ENCODE results near the gene HLA-DMB. TPM values are rescaled to one million over a fixed set of nuclear protein-coding genes. Genes with fewer than 3 reads are reported as not detected.
A peak's percentile ranks its signal among the peaks of the same experiment; 100 is the strongest.

The HLA-DMB gene
- total RNA-seq, 1 experiment from 2014 or later = 1.1 TPM

DNA sequence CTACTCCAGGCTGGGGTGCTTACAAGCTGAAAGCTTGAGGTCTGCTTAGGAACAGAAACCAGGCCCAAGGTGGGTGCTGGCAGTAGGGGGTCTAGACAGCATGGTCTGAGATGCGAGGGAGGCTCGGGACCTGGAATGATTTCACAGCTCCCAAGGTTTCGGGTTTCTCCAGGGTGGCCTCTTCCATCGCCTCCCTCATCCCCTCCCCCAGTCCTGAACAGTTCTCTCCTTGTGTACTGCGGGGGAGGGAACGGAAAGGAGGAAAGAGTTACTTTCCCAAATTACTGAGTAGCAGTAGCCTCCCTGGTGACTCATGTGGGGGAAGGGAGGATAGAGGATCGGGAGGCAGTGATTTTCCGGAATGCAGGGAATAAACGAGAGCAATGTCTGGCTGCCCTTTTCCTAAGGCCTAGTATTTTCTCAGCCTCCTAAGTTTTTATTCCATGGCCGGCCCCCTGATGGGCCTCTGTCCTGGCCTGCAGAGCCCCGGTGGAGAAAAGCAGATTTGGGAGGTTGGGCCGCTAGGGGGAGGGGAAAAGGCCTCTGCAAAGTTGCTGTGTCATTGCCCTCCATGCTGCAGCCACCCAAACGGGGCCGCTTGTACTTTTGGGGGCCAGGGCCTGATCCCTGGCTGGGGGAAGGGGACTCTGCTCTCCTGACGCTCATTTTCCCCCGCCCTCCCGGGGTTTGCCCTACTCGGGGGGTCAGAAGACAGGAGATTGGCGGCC, 29.0 kb upstream of the HLA-DMB start (continued):
- no peak for TF ChIP-seq ETV6 (CRISPR knock-in tag; IDR thresholded peaks at IDR 0.05)
- TF ChIP-seq SMAD3 (CRISPR knock-in tag; IDR thresholded peaks at IDR 0.05; ENCODE audit: borderline replicate concordance) = 0 out of 2 replicates have a peak, but pooled peaks have one; percentile 37
- TF ChIP-seq, protein P1, sequence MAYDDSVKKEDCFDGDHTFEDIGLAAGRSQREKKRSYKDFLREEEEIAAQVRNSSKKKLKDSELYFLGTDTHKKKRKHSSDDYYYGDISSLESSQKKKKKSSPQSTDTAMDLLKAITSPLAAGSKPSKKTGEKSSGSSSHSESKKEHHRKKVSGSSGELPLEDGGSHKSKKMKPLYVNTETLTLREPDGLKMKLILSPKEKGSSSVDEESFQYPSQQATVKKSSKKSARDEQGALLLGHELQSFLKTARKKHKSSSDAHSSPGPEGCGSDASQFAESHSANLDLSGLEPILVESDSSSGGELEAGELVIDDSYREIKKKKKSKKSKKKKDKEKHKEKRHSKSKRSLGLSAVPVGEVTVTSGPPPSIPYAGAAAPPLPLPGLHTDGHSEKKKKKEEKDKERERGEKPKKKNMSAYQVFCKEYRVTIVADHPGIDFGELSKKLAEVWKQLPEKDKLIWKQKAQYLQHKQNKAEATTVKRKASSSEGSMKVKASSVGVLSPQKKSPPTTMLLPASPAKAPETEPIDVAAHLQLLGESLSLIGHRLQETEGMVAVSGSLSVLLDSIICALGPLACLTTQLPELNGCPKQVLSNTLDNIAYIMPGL (CRISPR knock-in tag; IDR thresholded peaks at IDR 0.05) = 0 out of 2 replicates have a peak, but pooled peaks have one; percentile 47
- TF ChIP-seq, protein P2, sequence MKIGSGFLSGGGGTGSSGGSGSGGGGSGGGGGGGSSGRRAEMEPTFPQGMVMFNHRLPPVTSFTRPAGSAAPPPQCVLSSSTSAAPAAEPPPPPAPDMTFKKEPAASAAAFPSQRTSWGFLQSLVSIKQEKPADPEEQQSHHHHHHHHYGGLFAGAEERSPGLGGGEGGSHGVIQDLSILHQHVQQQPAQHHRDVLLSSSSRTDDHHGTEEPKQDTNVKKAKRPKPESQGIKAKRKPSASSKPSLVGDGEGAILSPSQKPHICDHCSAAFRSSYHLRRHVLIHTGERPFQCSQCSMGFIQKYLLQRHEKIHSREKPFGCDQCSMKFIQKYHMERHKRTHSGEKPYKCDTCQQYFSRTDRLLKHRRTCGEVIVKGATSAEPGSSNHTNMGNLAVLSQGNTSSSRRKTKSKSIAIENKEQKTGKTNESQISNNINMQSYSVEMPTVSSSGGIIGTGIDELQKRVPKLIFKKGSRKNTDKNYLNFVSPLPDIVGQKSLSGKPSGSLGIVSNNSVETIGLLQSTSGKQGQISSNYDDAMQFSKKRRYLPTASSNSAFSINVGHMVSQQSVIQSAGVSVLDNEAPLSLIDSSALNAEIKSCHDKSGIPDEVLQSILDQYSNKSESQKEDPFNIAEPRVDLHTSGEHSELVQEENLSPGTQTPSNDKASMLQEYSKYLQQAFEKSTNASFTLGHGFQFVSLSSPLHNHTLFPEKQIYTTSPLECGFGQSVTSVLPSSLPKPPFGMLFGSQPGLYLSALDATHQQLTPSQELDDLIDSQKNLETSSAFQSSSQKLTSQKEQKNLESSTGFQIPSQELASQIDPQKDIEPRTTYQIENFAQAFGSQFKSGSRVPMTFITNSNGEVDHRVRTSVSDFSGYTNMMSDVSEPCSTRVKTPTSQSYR (CRISPR knock-in tag; IDR thresholded peaks at IDR 0.05) = peak; percentile 60; the same call in 1 of the 2 replicates
- TF ChIP-seq, protein P3, sequence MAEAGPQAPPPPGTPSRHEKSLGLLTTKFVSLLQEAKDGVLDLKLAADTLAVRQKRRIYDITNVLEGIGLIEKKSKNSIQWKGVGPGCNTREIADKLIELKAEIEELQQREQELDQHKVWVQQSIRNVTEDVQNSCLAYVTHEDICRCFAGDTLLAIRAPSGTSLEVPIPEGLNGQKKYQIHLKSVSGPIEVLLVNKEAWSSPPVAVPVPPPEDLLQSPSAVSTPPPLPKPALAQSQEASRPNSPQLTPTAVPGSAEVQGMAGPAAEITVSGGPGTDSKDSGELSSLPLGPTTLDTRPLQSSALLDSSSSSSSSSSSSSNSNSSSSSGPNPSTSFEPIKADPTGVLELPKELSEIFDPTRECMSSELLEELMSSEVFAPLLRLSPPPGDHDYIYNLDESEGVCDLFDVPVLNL (CRISPR knock-in tag; IDR thresholded peaks at IDR 0.05; ENCODE audit: borderline replicate concordance, low read depth) = 0 out of 2 replicates have a peak, but pooled peaks have one; percentile 8
- TF ChIP-seq ZNF396 (CRISPR knock-in tag; IDR thresholded peaks at IDR 0.05; ENCODE audit: borderline replicate concordance) = no peak
- no peak for TF ChIP-seq CREM (CRISPR knock-in tag; IDR thresholded peaks at IDR 0.05)
- peak; percentile 69; the same call in 1 of the 2 replicates for TF ChIP-seq ZNF423 (CRISPR knock-in tag; IDR thresholded peaks at IDR 0.05)
- TF ChIP-seq ZNF671 (CRISPR knock-in tag; IDR thresholded peaks at IDR 0.05) = peak; percentile 70; the same call in 1 of the 2 replicates
- no peak for TF ChIP-seq JAZF1 (CRISPR knock-in tag; IDR thresholded peaks at IDR 0.05)
- TF ChIP-seq NFATC4 (CRISPR knock-in tag; IDR thresholded peaks at IDR 0.05) = peak; percentile 54
- TF ChIP-seq, protein P4, sequence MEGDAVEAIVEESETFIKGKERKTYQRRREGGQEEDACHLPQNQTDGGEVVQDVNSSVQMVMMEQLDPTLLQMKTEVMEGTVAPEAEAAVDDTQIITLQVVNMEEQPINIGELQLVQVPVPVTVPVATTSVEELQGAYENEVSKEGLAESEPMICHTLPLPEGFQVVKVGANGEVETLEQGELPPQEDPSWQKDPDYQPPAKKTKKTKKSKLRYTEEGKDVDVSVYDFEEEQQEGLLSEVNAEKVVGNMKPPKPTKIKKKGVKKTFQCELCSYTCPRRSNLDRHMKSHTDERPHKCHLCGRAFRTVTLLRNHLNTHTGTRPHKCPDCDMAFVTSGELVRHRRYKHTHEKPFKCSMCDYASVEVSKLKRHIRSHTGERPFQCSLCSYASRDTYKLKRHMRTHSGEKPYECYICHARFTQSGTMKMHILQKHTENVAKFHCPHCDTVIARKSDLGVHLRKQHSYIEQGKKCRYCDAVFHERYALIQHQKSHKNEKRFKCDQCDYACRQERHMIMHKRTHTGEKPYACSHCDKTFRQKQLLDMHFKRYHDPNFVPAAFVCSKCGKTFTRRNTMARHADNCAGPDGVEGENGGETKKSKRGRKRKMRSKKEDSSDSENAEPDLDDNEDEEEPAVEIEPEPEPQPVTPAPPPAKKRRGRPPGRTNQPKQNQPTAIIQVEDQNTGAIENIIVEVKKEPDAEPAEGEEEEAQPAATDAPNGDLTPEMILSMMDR (IDR thresholded peaks at IDR 0.05) = peak; percentile 31; the same call in 1 of the 2 replicates
- 0 out of 2 replicates have a peak, but pooled peaks have one; percentile 7 for TF ChIP-seq PRRX2 (CRISPR knock-in tag; IDR thresholded peaks at IDR 0.05)
- TF ChIP-seq, protein P5, sequence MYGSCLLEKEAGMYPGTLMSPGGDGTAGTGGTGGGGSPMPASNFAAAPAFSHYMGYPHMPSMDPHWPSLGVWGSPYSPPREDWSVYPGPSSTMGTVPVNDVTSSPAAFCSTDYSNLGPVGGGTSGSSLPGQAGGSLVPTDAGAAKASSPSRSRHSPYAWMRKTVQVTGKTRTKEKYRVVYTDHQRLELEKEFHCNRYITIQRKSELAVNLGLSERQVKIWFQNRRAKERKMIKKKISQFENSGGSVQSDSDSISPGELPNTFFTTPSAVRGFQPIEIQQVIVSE (CRISPR knock-in tag; IDR thresholded peaks at IDR 0.05; ENCODE audit: borderline replicate concordance) = no peak
- TF ChIP-seq NFE2L1 (CRISPR knock-in tag; IDR thresholded peaks at IDR 0.05) = peak; percentile 98
- 0 out of 2 replicates have a peak, but pooled peaks have one; percentile 22 for TF ChIP-seq TEAD1 (CRISPR knock-in tag; IDR thresholded peaks at IDR 0.05)
- TF ChIP-seq, protein P6, sequence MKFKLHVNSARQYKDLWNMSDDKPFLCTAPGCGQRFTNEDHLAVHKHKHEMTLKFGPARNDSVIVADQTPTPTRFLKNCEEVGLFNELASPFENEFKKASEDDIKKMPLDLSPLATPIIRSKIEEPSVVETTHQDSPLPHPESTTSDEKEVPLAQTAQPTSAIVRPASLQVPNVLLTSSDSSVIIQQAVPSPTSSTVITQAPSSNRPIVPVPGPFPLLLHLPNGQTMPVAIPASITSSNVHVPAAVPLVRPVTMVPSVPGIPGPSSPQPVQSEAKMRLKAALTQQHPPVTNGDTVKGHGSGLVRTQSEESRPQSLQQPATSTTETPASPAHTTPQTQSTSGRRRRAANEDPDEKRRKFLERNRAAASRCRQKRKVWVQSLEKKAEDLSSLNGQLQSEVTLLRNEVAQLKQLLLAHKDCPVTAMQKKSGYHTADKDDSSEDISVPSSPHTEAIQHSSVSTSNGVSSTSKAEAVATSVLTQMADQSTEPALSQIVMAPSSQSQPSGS (CRISPR knock-in tag; IDR thresholded peaks at IDR 0.05; ENCODE audit: borderline replicate concordance, low read depth) = no peak

Measured in WTC11 (cell line).